ENCODE data around the gene GPS1. TPM values are rescaled to one million over a fixed set of nuclear protein-coding genes. Genes with fewer than 3 reads are reported as not detected.

The GPS1 gene
- total RNA-seq, 1 experiment from 2014 or later = 181 TPM

DNA sequence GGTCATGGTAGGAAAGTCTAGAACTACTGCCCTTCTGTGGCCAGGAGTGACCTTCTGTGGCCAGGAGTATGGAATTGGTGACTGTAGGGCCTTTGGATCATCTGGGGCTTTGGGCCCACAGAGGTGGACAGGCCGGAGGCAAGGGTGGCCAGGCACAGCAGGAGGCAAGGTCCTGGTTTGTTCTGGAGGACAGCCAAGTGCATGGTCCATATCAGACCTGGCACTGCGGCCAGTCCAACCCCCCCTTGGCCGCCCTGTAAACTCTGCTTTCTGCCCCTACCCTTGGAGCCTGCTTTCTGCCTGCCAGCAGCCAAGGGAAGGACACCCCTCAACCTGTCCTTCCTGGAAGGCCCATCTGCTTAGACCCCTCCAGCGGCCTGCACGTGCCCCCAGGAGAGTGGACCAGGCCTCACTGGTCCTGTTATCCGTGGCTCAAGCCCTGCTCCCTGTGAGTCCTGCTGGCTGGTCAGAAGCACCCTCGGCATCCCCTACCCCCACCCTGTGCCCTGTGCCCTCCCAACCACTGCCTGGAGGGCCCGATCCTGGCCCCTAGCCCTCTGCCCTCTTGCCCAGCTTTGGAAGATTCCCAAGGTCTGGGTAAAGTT, 11.9 kb upstream of the GPS1 start:
- Mint-ChIP-seq H3K9me3 (no peaks in the 10 kb centered on the region), H3K36me3 (0 out of 2 replicates have a peak, but pooled peaks cover 6% of the 10 kb centered on the region), H3K4me1 (peaks cover 40% of the 10 kb centered on the region), H3K4me3 (no peak overlapping the region), H3K27ac (no peak overlapping the region), H3K27me3 (ENCODE audit: low read depth) (peaks cover 10% of the 10 kb centered on the region)
- no peak for ATAC-seq
- ChIA-PET CTCF (interaction anchor here (1.3 to 1.8 kb wide), 2 partner anchors 9 to 10 kb away, joined by 3 to 13 read pairs; no protein-coding TSS in a partner anchor), POLR2A (no interaction called here)
- DNase-seq (ENCODE audit: low spot score) = no peak
- TF ChIP-seq, protein P1, sequence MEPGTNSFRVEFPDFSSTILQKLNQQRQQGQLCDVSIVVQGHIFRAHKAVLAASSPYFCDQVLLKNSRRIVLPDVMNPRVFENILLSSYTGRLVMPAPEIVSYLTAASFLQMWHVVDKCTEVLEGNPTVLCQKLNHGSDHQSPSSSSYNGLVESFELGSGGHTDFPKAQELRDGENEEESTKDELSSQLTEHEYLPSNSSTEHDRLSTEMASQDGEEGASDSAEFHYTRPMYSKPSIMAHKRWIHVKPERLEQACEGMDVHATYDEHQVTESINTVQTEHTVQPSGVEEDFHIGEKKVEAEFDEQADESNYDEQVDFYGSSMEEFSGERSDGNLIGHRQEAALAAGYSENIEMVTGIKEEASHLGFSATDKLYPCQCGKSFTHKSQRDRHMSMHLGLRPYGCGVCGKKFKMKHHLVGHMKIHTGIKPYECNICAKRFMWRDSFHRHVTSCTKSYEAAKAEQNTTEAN (CRISPR knock-in tag; IDR thresholded peaks at IDR 0.05) = no peak
- TF ChIP-seq, protein P2, sequence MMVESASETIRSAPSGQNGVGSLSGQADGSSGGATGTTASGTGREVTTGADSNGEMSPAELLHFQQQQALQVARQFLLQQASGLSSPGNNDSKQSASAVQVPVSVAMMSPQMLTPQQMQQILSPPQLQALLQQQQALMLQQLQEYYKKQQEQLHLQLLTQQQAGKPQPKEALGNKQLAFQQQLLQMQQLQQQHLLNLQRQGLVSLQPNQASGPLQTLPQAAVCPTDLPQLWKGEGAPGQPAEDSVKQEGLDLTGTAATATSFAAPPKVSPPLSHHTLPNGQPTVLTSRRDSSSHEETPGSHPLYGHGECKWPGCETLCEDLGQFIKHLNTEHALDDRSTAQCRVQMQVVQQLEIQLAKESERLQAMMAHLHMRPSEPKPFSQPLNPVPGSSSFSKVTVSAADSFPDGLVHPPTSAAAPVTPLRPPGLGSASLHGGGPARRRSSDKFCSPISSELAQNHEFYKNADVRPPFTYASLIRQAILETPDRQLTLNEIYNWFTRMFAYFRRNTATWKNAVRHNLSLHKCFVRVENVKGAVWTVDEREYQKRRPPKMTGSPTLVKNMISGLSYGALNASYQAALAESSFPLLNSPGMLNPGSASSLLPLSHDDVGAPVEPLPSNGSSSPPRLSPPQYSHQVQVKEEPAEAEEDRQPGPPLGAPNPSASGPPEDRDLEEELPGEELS (CRISPR knock-in tag; IDR thresholded peaks at IDR 0.05) = no peak
- TF ChIP-seq, protein P3, sequence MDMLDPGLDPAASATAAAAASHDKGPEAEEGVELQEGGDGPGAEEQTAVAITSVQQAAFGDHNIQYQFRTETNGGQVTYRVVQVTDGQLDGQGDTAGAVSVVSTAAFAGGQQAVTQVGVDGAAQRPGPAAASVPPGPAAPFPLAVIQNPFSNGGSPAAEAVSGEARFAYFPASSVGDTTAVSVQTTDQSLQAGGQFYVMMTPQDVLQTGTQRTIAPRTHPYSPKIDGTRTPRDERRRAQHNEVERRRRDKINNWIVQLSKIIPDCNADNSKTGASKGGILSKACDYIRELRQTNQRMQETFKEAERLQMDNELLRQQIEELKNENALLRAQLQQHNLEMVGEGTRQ (CRISPR knock-in tag; IDR thresholded peaks at IDR 0.05) = no peak
- no peak for TF ChIP-seq MYBL2 (CRISPR knock-in tag; IDR thresholded peaks at IDR 0.05)
- no peak for TF ChIP-seq ZNF423 (CRISPR knock-in tag; IDR thresholded peaks at IDR 0.05)
- TF ChIP-seq SMAD4 (CRISPR knock-in tag; IDR thresholded peaks at IDR 0.05) = no peak
- TF ChIP-seq, protein P4, sequence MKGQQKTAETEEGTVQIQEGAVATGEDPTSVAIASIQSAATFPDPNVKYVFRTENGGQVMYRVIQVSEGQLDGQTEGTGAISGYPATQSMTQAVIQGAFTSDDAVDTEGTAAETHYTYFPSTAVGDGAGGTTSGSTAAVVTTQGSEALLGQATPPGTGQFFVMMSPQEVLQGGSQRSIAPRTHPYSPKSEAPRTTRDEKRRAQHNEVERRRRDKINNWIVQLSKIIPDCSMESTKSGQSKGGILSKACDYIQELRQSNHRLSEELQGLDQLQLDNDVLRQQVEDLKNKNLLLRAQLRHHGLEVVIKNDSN (CRISPR knock-in tag; IDR thresholded peaks at IDR 0.05) = no peak
- TF ChIP-seq NFYB (CRISPR knock-in tag; conservative IDR thresholded peaks at IDR 0.05; ENCODE audit: low read depth) = no peak
- no peak for TF ChIP-seq SOX15 (CRISPR knock-in tag; IDR thresholded peaks at IDR 0.05)
- TF ChIP-seq JUN (CRISPR knock-in tag; IDR thresholded peaks at IDR 0.05) = no peak
- TF ChIP-seq RORB (CRISPR knock-in tag; IDR thresholded peaks at IDR 0.05) = no peak
- TF ChIP-seq ELF4 (CRISPR knock-in tag; IDR thresholded peaks at IDR 0.05; ENCODE audit: low read depth) = no peak
- TF ChIP-seq CBFB (CRISPR knock-in tag; IDR thresholded peaks at IDR 0.05; ENCODE audit: low read depth) = no peak

DNA sequence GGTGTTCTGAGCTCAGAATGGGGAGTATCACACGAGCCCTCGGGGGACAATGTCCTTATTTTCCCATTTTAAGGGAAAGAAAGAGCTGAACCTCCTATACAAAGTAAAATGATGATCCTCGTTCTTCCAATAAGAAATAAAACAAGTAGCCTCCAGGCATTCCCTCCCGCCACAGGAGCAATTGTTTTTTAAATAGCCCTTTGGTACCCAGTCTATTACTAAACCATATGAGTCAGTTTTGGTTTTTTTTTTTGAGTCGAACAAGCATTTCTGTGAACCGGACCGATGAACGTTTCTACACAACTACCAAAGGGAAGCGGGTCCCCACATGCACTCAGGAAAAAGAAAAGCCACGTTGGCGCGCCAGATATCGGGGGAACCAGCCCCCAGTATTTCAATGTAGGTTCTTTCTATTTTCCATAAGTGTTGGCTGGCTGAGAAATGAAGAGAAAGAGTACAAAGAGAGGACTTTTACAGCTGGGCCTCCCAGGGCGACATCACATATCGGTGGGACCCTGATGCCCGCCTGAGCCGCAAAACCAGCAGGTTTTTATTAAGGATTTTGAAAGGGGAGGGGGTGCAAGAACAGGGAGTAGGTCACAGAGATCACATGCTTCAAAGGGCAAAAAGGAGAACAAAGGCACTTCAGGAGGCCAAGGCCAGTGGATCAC, 10.4 kb upstream of the GPS1 start:
- H3K36me3 Mint-ChIP-seq = no peaks in the 10 kb centered on the region
- DNase-seq (ENCODE audit: low spot score) (no peak), ATAC-seq (no peak)
- H3K4me1 Mint-ChIP-seq = peaks cover 34% of the 10 kb centered on the region
- H3K9me3 Mint-ChIP-seq = no peaks in the 10 kb centered on the region
- peaks cover 10% of the 10 kb centered on the region for H3K27me3 Mint-ChIP-seq (ENCODE audit: low read depth)
- POLR2A ChIA-PET = no interaction called here
- peak overlapping the region; percentile 34; the same call in 1 of the 2 replicates for H3K27ac Mint-ChIP-seq
- CTCF ChIA-PET = interaction anchor here (1.7 to 1.8 kb wide), 2 partner anchors 11 to 63 kb away, joined by 3 to 13 read pairs; no protein-coding TSS in a partner anchor
- H3K4me3 Mint-ChIP-seq = no peak overlapping the region
- TF ChIP-seq, protein P4 (CRISPR knock-in tag; IDR thresholded peaks at IDR 0.05) = no peak
- TF ChIP-seq ESRRA (CRISPR knock-in tag; IDR thresholded peaks at IDR 0.05; ENCODE audit: borderline replicate concordance) (no peak), JUN (CRISPR knock-in tag; IDR thresholded peaks at IDR 0.05) (no peak), SMAD4 (CRISPR knock-in tag; IDR thresholded peaks at IDR 0.05) (no peak), JAZF1 (CRISPR knock-in tag; IDR thresholded peaks at IDR 0.05) (no peak), TEAD1 (CRISPR knock-in tag; IDR thresholded peaks at IDR 0.05) (no peak)
- TF ChIP-seq, protein P5, sequence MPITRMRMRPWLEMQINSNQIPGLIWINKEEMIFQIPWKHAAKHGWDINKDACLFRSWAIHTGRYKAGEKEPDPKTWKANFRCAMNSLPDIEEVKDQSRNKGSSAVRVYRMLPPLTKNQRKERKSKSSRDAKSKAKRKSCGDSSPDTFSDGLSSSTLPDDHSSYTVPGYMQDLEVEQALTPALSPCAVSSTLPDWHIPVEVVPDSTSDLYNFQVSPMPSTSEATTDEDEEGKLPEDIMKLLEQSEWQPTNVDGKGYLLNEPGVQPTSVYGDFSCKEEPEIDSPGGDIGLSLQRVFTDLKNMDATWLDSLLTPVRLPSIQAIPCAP (CRISPR knock-in tag; IDR thresholded peaks at IDR 0.05) = no peak
- TF ChIP-seq, protein P6, sequence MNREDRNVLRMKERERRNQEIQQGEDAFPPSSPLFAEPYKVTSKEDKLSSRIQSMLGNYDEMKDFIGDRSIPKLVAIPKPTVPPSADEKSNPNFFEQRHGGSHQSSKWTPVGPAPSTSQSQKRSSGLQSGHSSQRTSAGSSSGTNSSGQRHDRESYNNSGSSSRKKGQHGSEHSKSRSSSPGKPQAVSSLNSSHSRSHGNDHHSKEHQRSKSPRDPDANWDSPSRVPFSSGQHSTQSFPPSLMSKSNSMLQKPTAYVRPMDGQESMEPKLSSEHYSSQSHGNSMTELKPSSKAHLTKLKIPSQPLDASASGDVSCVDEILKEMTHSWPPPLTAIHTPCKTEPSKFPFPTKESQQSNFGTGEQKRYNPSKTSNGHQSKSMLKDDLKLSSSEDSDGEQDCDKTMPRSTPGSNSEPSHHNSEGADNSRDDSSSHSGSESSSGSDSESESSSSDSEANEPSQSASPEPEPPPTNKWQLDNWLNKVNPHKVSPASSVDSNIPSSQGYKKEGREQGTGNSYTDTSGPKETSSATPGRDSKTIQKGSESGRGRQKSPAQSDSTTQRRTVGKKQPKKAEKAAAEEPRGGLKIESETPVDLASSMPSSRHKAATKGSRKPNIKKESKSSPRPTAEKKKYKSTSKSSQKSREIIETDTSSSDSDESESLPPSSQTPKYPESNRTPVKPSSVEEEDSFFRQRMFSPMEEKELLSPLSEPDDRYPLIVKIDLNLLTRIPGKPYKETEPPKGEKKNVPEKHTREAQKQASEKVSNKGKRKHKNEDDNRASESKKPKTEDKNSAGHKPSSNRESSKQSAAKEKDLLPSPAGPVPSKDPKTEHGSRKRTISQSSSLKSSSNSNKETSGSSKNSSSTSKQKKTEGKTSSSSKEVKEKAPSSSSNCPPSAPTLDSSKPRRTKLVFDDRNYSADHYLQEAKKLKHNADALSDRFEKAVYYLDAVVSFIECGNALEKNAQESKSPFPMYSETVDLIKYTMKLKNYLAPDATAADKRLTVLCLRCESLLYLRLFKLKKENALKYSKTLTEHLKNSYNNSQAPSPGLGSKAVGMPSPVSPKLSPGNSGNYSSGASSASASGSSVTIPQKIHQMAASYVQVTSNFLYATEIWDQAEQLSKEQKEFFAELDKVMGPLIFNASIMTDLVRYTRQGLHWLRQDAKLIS (CRISPR knock-in tag; IDR thresholded peaks at IDR 0.05; ENCODE audit: borderline replicate concordance) = no peak
- TF ChIP-seq, protein P2 (CRISPR knock-in tag; IDR thresholded peaks at IDR 0.05) = no peak
- TF ChIP-seq, protein P7, sequence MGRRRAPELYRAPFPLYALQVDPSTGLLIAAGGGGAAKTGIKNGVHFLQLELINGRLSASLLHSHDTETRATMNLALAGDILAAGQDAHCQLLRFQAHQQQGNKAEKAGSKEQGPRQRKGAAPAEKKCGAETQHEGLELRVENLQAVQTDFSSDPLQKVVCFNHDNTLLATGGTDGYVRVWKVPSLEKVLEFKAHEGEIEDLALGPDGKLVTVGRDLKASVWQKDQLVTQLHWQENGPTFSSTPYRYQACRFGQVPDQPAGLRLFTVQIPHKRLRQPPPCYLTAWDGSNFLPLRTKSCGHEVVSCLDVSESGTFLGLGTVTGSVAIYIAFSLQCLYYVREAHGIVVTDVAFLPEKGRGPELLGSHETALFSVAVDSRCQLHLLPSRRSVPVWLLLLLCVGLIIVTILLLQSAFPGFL (CRISPR knock-in tag; IDR thresholded peaks at IDR 0.05; ENCODE audit: borderline replicate concordance) = no peak
